NCI-H1417 (cell line): ENCODE data around the gene PCYT1B.
"Not testable (repeated sequence)": the region's sequence is repeated elsewhere in the genome, so short reads cannot be mapped to it uniquely, and the experiment has no call there.

ENCODE experiments used
- DNase-seq, 3 experiments: peaks; one replicate each; lab custom pipeline; 2025; lab: John Stamatoyannopoulos, UW

PCYT1B gene

DNA sequence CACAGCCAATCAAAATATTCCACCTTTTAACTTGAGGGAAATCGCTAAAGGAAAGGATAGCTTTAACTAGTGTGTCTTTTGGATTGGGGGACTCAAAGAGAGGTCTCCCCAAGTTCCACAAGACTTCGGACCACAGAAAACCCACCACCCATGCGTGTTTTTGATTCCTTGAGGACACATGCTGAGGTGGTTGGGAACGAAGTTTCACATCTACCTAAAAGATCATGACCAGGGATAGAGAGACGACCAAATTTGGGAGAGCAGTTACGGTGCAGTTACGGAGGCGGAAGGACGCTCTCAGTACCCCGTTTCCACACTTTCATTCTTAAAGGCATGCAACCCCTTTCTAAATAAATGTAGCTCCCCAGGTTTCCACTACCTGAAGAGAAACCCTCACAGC is 1.1 kb downstream of the PCYT1B start:
- DNase-seq = peak in 1 of 3 experiments; percentile 65

DNA sequence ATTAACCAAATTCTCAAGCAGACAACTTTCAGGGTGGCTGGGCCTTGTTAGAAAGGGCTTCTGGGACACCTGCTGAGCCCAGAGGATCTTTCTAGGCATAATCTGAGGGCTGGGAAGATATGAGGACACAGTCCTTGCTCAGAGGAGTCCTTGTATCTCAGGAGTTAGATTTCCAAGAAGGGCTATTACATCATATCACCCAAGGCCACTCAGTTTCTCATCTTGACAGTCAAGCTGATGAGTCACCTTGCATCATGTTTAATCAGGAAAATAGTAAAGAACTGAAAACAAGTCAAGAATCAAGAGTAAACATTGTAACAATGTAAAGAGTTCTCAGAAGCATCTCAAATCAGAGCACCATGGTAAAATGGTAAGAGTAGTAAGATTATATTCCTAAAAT is 4.0 kb downstream of the PCYT1B start:
- DNase-seq = no peak

- DNase-seq = no peak
Observed at GRCh38 chrX:24629701-24630100, 17.4 kb downstream of the PCYT1B start.

DNA sequence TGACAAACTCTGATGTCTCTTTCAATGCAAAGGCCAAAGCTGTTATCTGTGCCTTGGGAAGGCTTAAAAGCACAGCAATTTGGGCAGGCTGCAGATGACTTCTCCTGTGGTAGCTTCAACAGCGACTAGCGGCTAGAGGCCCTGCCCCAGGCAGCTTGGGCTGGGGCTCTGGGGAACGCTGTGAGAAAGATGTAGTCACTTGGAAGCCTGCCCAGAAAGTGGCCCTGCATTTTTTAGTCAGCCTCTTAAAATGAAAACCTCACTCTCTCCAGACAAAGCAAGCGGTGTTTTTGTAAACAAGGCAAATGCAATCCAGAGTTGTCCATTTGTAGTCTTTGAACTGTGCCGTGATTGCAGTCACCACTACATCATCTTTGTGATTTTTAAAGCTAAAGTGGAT is 27.5 kb downstream of the PCYT1B start:
- peak; percentile 21 to 72 (median 34) for DNase-seq

- DNase-seq = no peak
Observed at GRCh38 chrX:24610516-24610915, 36.6 kb downstream of the PCYT1B start.

GRCh38 chrX:24607616-24608015 is 39.5 kb downstream of the PCYT1B start:
- DNase-seq = no peak

DNA sequence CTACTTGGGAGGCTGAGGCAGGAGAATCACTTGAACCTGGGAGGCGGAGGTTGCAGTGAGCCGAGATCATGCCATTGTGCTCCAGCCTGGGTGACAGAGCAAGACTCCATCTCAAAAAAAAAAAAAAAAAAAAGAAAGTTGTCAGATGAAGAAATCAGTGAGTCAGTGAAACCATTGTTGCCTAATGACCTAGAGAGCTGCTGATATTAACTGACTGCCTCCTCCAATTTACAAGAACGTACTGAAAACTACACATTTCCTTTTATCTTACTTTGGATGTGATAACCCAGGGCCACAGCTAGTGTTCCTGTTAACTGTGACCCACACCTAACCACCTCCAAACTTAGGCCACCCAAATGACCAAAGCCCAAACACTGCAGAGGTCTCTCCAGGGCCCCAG is 41.2 kb downstream of the PCYT1B start:
- DNase-seq = not testable (repeated sequence)

- no peak for DNase-seq
Observed at GRCh38 chrX:24603191-24603590, 44.0 kb downstream of the PCYT1B start.

GRCh38 chrX:24601858-24602257 is 45.3 kb downstream of the PCYT1B start:
- DNase-seq = no peak

DNA sequence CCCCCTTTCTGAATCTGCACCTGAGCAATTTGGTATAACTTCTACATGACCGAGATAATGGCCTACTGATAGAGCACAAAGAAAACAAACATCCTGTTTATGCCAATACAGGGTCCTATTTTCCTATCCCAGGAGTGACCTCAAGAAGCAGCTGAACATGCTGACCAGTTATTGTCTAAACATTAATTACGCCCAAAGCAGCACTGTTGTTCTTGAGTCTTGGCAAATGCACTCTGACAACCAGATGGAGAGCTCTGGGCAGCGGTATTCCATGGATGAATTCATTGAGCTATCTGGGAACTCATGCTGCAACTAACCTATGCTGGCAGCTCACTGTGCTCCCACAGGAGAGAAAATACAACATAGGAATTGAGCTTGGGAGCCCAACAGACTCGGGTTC is 52.6 kb downstream of the PCYT1B start:
- DNase-seq = peak in 1 of 3 experiments; percentile 18

GRCh38 chrX:24590111-24590510 is 57.0 kb downstream of the PCYT1B start:
- DNase-seq = no peak

DNA sequence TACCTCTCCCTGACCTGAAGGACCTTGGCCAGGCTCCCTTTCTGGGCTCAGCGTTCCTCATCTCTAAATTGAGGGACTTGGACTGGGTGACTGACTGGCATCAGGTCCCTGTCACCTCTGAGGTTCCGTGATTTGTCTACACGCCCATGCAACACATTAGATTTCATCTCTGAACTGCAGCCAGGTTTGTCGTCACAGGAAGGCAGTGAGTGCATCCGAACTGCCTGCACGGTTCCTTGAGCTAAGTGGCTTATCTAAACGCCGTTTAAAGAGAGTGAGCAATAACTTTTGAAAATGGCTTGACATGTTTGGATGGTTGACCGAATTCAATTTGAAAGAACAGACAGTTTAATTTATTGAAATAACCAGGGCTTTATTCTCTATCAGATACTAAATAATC is 70.1 kb downstream of the PCYT1B start:
- DNase-seq = no peak

- no peak for DNase-seq
Observed at GRCh38 chrX:24575496-24575895, 71.7 kb downstream of the PCYT1B start.

DNA sequence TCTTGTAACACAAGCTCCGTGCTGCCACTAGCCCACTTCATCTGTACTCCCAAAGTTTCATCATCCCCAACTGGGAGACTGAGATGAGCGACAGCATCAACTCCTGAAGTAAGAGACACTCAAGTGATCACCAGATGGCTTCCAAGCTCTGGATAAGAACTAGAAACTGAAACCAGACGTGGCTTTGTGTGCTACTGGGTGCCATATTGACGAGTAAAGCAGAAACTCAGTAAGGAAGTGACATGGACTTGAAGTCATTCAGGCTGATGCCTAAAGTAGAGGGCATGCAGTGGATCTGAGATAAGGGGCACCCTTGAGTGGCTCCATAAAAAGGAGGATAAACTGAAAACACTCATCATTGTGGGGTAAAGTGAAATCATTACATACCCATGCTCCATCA is 72.4 kb downstream of the PCYT1B start:
- no peak for DNase-seq

DNA sequence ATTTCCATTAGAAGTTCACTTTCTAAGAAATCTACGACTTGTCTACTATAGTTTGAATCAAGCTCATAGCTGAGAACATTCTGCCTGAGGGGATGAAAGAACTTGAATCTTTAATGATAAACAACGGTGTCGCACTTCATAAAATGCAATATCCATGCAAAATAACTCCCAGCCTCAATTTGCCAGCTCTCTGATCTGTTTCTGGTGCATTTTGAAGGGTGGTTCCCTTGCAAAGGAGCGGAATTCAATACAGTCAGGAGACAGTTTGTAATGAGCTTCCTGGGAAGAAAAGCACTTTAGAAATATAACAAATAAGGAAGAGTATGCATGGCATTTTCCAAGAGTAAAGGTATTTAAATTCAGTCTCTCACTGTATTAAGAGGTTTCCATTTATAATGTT is 80.0 kb downstream of the PCYT1B start:
- DNase-seq = no peak

- DNase-seq = no peak
Observed at GRCh38 chrX:24566240-24566639, 80.9 kb downstream of the PCYT1B start.

- DNase-seq = no peak
Observed at GRCh38 chrX:24563291-24564010, 83.7 kb downstream of the PCYT1B start.

- peak in 1 of 3 experiments; percentile 20 for DNase-seq
Observed at GRCh38 chrX:24561121-24561520, 86.0 kb downstream of the PCYT1B start.

DNA sequence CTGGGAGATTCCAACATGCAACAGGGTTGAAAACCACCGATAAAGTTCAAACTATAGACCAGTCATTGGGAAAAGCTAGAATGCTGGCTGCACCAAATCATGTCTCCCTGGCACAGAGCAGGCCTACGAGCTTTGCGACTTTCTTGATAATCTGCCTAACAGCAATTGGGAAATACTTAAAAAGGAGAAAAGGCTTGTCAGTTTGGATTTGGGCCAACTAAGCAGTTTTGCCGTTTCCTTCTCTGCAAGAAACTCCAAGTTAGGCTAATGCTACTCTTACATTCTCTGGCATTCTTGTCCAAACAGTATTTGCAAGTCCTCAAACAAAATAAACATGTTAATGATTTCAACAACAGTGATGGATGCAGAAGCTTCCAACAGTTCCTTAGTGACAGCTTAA is 94.1 kb downstream of the PCYT1B start:
- DNase-seq = no peak

DNA sequence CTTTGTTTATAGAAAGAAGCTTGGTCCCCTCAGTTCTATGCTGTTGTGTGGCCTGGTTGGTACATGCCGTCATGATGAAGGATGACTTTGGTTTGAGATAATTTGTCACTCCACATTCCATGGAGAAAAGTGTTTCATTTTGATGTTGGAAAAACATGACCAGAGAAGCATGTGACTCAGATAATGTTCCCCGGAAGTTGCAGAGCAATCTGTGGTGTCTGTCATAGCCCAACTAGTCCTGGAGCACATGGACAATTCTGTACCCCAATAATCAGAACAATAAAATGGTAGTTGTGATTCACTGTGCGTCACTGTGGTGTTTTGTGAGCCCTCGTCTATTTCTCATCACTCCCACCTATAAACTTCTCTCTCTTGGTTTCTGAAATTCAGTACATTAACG is 97.0 kb downstream of the PCYT1B start:
- no peak for DNase-seq

DNA sequence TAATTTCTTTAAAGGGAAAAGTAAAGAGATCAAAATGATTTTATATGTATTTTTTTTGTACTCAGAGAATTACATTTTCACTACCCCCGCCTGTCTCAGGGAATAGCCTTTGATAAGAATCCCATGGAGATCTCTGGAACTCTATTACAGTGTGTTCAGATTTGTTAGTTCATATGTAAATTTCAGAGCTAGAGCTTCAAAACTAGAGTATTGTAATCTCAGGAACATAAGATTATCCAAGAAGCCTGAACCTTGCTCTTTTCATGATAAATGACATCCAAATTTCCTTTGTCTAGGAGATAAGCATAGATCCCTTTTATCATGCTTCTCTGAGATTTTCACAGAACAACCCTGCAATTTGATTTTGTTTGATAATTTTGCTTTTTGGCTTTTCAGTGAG is 99.2 kb downstream of the PCYT1B start:
- no peak for DNase-seq

DNA sequence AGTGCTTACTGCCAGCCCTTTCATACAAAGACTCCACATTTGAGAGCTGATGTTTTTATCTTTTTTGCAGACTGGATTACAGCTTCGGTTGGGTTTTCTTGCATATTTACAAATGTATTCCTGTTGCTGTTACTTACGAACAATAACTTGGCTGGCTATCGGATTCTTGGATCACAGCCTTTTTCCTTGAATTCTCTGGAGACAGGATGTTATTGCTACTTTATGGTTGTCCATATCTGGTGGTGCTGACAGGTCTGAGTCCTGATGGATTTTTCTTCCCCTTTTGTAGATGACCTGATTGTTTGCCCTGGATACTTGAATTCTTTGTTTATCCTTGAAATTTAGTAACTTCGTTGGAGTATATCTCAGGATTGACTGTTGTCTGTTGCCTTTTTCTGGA is 104.4 kb downstream of the PCYT1B start:
- DNase-seq = no peak

DNA sequence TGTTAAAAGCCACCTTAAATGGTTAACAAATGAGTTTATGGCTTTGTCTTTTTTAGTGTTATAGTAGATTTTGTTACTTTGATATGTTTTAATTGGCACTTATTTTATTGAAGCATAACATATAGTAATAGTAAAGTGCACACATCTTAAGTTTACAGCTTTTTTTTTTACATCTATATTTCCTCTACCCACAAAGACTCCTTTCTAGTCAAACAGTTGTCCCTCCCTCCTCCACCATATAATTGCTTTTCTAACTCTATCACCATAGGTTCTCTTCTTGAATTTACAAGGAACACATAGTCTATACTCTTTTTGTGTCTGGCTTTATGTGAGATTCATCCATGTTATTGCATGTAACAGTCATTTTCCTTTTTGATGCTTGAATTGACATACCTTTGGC is 110.6 kb downstream of the PCYT1B start:
- no peak for DNase-seq

DNA sequence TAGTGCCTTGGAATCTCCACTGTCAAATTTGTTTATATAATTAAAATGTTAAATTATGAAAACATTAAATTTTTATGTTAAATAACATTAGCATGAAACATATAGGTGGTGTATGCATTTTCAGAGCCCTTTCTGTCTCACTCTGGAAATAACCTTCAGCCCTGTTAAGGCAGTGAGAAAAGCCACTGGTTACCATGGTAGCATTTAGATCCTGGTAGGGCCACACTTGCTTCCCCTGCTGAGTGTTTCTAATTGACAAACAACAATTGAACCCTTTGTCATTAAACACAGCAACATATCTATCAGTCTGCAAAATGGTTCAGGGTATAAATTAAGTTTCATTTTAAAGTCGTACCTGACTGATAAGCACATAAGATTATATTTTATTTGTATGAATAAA is 118.5 kb downstream of the PCYT1B start:
- DNase-seq = peak in 2 of 3 experiments; percentile 26 to 79
